Measurements from ENCODE around the gene CCIN. TPM values are rescaled to one million over a fixed set of nuclear protein-coding genes. Genes with fewer than 3 reads are reported as not detected.

CCIN gene
- total and polyA plus RNA-seq, 2 donors = 0.38 to 1.1 TPM

DNA sequence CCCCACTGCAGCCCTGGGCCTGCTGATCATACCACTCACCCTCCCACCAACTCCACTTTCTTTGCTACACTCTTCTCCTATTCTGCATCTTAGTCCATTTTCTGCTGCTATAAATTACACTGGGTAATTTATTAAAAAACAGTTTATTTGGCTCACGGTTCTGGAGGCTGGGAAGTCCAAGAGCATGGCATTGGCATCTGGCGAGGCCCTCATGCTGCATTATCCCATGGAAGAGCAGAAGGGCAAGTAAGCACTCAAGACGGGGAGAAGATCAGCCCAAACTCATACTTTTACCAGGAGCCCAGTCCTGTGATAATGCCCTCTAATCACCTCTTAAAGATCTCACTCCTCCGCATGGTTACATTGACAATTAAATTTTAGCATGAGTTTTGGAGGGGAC, 23.2 kb upstream of the CCIN start:
- DNase-seq (ENCODE audit: extremely low spot score) = no peak
- 95% methylated on average over 4 of the region's 4 CpGs for WGBS

DNA sequence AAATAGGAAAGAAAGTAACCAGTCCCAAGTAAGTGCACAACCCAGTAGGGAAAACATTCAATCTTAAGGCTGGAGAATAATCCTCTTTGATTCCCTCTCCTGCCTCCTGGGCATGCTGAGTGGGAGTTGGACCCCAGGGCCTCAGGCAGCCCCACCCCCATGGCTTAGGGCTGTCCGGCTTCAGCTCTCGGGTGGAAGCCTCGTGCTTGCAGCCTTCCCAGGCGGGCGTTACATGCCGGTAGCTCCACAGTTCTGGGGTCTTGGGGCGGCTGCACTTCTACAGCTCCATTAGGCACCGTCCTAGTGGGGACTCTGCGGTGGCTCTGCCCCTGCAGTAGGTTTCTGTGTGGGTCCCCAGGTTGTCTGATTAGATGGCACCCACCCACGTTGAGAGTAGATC, 22.5 kb upstream of the CCIN start:
- WGBS = 76% methylated on average over 10 of the region's 10 CpGs
- Histone ChIP-seq H3K36me3 (ENCODE audit: insufficient read depth) (no peaks in the 10 kb centered on the region), H3K27ac (ENCODE audit: low read depth) (no peak overlapping the region), H3K4me1 (ENCODE audit: insufficient read depth) (no peaks in the 10 kb centered on the region), H3K4me3 (ENCODE audit: low read depth, low read length) (no peak overlapping the region)
- DNase-seq (ENCODE audit: extremely low spot score) = no peak

More for the DNA sequence above, 23.2 kb upstream of the CCIN start:
- Histone ChIP-seq H3K27ac (ENCODE audit: low read depth) (no peak overlapping the region), H3K4me1 (ENCODE audit: insufficient read depth) (no peaks in the 10 kb centered on the region), H3K4me3 (ENCODE audit: low read depth, low read length) (no peak overlapping the region), H3K36me3 (ENCODE audit: insufficient read depth) (no peaks in the 10 kb centered on the region)

DNA sequence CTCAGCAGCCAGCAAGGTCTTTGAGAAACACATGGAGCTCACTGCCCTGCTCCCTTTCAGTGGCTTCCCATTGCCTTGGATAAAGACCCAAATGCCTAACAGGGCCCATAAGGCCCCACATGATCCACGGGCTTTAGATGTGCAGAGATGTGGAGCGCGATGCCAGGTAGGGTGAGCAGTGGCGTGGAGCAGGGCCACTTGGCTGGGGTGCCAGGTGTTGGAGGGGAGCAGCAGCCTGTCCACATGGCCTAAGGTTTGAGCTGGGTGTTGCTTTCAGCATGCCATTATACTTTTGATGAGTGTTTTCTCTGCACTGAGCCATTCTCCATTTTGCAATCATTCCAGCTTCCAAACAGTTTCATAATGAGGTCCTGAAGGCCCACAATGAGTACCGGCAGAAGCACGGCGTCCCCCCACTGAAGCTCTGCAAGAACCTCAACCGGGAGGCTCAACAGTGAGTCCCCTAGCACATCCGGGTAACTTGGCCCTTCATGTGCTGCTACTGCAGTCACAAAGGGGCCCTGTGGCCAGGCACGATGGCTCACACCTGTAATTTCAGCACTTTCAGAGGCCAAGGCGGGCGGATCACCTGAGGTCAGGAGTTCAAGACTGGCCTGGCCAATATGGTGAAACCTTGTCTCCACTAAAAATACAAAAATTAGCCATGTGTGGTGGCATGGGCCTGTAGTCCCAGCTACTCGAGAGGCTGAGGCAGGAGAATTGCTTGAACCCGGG, 21.6 kb upstream of the CCIN start:
- H3K27ac ChIP-seq (ENCODE audit: low read depth) = no peak overlapping the region
- WGBS = 85% methylated on average over 14 of the region's 14 CpGs

DNA sequence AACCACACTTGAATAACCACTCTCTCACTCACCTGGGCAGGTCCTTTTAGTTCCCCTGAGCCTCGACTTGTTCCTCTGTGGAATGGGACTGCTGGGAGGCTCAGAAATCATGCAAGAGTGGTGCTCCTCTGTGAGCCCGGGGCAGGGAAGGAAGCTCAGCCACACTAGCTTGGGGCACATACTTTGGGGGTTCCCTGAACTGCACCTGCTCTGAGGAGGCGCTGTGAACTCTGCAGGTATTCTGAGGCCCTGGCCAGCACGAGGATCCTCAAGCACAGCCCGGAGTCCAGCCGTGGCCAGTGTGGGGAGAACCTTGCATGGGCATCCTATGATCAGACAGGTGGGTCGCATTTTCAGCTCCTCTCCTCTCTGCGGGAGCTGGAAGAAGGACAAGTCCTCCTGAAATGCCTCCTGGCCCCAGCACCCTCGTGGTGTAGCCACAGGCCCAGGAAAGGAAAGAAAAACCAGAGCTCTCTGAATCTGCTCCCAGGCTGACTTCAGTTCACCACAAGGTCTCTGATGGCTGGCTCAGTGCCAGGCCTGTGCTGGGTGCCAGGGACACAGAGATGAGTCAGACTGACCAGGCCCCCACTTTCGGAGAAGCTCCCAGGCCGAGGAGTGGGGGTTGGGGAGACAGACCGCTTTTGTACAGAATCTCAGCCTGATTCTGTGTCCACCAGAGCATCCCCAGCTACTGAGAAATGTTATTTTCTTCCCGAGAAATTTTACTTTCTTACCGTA, 20.7 kb upstream of the CCIN start:
- Histone ChIP-seq H3K4me1 (ENCODE audit: insufficient read depth) (no peaks in the 10 kb centered on the region), H3K36me3 (ENCODE audit: insufficient read depth) (no peaks in the 10 kb centered on the region), H3K27ac (ENCODE audit: low read depth) (peak overlapping the region; percentile 13), H3K4me3 (ENCODE audit: low read depth, low read length) (no peak overlapping the region)
- WGBS = 28% methylated on average over 14 of the region's 14 CpGs
- DNase-seq (ENCODE audit: extremely low spot score) = peak; percentile 75

More for the DNA sequence above, 21.6 kb upstream of the CCIN start:
- DNase-seq (ENCODE audit: extremely low spot score) = no peak
- Histone ChIP-seq H3K36me3 (ENCODE audit: insufficient read depth) (no peaks in the 10 kb centered on the region), H3K4me1 (ENCODE audit: insufficient read depth) (no peaks in the 10 kb centered on the region), H3K4me3 (ENCODE audit: low read depth, low read length) (no peak overlapping the region)

DNA sequence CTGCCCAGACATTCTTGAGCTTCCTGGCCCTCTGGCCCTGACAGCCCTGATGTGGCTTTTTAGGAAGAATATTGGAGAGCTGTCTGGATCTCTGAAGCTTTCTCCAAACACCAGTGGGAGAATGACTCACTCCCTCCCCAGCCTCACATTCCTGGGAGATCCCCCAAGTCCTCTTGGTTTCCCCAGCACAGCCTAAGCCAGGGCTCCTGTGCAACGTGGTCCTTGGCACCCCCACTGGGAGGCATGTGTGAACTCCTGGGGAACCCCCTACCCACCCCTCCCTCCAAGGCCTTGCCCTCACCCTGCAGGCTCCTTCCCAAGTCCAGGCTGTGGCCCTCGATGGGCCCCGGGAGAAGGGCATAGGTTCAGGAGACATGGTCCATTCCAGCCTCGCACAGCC, 20.0 kb upstream of the CCIN start:
- DNase-seq (ENCODE audit: extremely low spot score) = no peak
- WGBS = 39% methylated on average over 4 of the region's 4 CpGs
- H3K4me1 ChIP-seq (ENCODE audit: insufficient read depth) = no peaks in the 10 kb centered on the region
- no peak overlapping the region for H3K4me3 ChIP-seq (ENCODE audit: low read depth, low read length)
- no peaks in the 10 kb centered on the region for H3K36me3 ChIP-seq (ENCODE audit: insufficient read depth)
- no peak overlapping the region for H3K27ac ChIP-seq (ENCODE audit: low read depth)

DNA sequence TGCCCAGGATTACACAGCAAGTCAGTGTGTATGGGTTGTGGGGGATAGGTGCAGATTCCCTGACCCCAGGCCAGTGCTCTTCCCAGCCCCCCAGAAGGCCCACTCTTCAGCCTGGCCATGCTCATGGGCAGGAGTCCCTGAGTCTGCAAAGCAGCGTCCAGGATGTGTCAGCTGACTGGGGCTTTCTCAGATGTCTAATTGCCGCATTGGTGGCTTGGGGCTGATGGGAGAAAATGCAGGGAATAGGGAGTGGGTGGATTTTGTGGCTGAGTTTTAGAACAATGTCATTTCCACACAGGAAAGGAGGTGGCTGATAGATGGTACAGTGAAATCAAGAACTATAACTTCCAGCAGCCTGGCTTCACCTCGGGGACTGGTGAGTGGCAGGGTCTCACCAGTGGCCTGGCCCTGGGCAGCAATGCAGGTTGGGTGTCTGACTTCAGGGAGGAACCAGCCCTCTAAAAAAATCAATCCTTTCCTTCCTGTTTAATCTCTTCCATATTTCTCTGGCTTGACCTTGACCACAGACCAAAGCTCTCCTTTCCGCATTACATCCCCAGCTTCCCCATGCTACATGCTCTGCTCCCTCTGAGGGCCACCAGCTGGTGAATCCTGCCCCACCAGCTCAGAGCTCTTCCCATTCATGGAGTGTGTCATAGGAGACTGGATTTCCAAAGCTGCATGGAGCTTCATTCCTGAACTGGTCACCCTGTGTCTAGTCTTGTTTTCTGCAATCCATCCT, 18.4 kb upstream of the CCIN start:
- H3K36me3 ChIP-seq (ENCODE audit: insufficient read depth) = no peaks in the 10 kb centered on the region
- H3K27ac ChIP-seq (ENCODE audit: low read depth) = no peak overlapping the region
- no peaks in the 10 kb centered on the region for H3K4me1 ChIP-seq (ENCODE audit: insufficient read depth)
- DNase-seq (ENCODE audit: extremely low spot score) = no peak
- no peak overlapping the region for H3K4me3 ChIP-seq (ENCODE audit: low read depth, low read length)
- WGBS = 61% methylated on average over 4 of the region's 4 CpGs

DNA sequence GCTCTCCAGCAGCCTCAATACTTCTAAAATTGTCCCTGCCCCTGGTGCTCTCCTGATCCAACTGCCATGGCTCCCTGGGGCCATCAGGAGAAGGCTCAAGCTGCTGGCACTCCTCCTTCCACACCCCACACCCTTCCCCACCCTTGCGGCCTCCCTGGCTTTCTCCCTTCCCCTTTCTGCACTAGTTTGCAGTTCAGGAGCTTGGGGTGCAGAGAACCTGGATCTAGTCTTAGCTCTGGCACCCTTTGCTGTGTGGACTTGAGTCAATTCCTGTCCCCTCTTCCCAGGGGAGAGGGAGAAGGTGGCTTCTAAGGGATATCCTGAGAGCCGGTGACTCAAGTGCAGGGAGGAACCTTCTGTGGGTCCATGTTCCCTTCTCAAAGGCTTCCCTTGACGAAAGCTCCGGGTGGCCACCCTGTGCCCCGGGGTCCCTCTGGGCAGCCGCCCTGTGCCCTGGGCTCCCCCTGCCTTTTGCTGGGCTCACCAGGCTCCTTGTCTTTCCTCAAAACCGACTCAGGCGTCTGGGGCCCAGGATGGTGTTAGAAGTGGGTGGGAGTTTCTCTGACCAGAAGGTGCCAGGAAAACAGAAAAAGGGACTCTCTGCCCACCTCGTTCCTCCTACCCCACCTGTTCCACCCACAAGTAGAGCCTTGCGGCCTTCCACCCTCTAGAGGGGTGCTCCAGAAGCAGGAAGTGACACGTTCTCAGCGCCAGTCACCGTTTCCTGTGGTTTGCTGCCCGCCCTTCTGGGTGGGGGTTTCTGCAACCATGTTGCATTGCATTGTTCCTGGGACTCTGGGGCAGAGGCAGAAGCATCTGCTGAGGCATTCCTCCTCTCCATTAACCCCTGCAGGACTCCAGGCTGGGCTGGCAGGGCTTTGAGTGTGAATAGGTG, 17.6 kb upstream of the CCIN start:
- 79% methylated on average over 14 of the region's 14 CpGs for WGBS
- H3K36me3 ChIP-seq (ENCODE audit: insufficient read depth) = no peaks in the 10 kb centered on the region
- no peaks in the 10 kb centered on the region for H3K4me1 ChIP-seq (ENCODE audit: insufficient read depth)
- H3K4me3 ChIP-seq (ENCODE audit: low read depth, low read length) = no peak overlapping the region
- DNase-seq (ENCODE audit: extremely low spot score) = no peak
- no peak overlapping the region for H3K27ac ChIP-seq (ENCODE audit: low read depth)

DNA sequence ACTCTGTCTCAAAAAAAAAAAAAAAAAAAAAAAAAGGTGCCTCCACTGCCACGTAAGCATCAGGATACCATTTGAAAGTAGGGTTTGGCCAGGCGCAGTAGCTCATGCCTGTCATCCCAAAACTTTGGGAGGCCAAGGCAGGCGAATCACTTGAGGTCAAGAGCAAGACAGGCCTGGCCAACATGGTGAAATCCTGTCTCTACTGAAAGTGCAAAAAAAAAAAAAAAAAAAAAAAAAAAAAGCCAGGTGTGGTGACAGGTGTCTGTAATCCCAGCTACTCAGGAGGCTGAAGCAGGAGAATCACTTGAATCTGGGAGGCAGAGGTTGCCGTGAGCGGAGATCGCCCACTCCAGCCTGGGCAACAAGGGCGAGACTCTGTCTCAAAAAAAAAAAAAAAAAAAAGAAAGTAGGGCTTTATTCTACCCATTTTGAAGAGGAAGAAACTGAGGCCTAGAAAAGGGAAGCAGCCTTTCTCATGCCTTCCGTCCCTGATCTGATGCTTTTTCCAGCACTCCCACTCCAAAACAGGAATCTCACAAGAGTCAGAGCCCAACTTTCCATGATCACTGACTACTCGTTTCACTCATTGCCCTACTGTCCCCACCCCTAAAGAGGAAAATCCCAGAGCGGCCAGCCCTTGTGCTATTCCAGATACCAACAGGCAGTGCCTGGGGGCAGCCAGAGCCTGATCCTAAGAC, 16.3 kb upstream of the CCIN start:
- Histone ChIP-seq H3K4me1 (ENCODE audit: insufficient read depth) (no peaks in the 10 kb centered on the region), H3K36me3 (ENCODE audit: insufficient read depth) (no peaks in the 10 kb centered on the region), H3K4me3 (ENCODE audit: low read depth, low read length) (no peak overlapping the region), H3K27ac (ENCODE audit: low read depth) (no peak overlapping the region)
- no peak for DNase-seq (ENCODE audit: extremely low spot score)
- WGBS = 89% methylated on average over 10 of the region's 10 CpGs

DNA sequence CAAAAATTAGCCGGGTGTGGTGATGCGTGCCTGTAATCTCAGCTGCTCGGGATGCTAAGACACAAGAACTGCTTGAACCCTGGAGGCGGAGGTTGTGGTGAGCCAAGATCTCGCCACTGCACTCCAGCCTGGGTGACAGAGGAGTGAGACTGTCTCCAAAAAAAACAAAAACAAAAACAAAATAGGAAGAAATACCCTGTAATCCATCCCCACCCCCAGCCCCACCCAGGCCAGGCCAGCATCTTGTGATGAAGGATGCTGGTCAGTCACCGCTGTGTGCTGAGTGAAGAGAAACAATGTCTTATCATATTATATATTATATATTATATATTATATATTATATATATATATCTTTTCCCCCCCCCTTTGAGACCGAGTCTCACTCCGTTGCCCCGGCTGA, 15.4 kb upstream of the CCIN start:
- Histone ChIP-seq H3K27ac (ENCODE audit: low read depth) (peak overlapping the region; percentile 65), H3K4me3 (ENCODE audit: low read depth, low read length) (no peak overlapping the region), H3K4me1 (ENCODE audit: insufficient read depth) (no peaks in the 10 kb centered on the region), H3K36me3 (ENCODE audit: insufficient read depth) (no peaks in the 10 kb centered on the region)
- DNase-seq (ENCODE audit: extremely low spot score) = no peak
- WGBS = 76% methylated on average over 9 of the region's 9 CpGs

DNA sequence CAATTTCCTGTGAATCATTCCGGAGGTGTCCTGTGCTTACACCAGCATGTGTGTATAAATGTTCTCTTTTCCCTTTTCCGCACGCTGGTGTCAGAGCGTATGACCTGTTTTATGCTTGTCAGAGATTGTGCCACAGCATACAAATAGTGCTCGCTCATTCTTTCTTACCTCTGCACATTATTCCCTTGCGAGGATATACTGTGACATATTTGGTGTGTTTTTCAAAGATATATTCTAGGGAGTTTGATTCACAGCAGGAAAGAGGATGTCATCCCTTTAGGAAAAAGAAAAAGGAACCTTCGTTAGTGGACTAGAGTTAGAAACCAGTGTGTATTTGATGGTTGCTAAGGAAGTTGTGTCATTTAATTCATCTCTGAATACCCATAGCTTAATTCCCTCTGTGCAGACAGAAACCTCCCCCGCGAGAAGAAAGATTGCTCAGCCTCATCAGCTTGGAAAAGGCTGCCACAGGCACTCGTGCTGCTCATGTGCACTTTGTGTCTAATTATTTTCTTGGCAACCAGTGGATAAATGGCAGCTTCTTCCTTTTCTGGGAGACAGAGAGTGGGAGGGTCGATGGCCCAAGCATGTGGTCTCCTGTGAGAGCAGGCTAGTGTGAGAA, 14.7 kb upstream of the CCIN start:
- Histone ChIP-seq H3K4me1 (ENCODE audit: insufficient read depth) (no peaks in the 10 kb centered on the region), H3K4me3 (ENCODE audit: low read depth, low read length) (no peak overlapping the region)
- WGBS = 17% methylated on average over 11 of the region's 11 CpGs

DNA sequence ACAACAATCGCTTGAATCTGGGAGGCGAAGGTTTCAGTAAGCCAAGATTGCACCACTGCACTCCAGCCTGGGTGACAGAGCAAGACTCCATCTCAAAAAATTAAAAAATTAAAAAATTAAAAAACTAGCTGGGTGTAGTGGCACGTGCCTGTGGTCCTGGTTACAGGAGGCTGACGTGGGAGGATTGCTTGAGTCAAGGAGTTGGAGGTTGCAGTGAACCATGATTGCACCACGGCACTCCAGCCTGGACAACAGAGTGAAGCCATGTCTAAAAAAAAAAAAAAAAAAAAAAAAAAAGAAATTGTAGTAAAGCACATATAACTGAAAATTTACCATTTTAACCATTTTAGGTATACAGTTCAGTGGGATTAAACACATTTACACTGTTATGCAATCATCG, 13.1 kb upstream of the CCIN start:
- Histone ChIP-seq H3K36me3 (ENCODE audit: insufficient read depth) (no peaks in the 10 kb centered on the region), H3K4me1 (ENCODE audit: insufficient read depth) (no peaks in the 10 kb centered on the region), H3K4me3 (ENCODE audit: low read depth, low read length) (no peak overlapping the region), H3K27ac (ENCODE audit: low read depth) (no peak overlapping the region)
- WGBS = 90% methylated on average over 6 of the region's 6 CpGs
- no peak for DNase-seq (ENCODE audit: extremely low spot score)

More for the DNA sequence above, 14.7 kb upstream of the CCIN start:
- DNase-seq (ENCODE audit: extremely low spot score) = peak; percentile 51
- Histone ChIP-seq H3K36me3 (ENCODE audit: insufficient read depth) (no peaks in the 10 kb centered on the region), H3K27ac (ENCODE audit: low read depth) (peak overlapping the region; percentile 52)

DNA sequence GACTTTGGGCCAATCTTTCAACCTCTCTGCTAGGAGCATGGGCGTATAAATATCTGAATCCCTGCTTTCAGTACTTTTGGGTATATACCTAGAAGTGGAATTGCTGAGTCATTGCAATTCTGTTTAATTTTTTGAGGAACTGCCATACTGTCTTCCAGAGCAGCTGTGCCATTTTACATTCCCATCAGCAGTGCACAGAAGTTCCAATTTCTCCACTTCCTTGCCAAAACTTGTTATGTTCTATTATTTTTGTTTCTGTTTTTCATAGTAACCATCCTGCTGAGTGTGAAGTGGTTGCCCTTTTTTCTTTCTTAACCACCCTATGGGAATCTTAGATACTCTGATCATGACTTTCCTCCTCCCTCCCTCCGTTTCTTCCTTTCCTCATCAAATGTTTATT, 11.1 kb upstream of the CCIN start:
- H3K4me3 ChIP-seq (ENCODE audit: low read depth, low read length) = no peak overlapping the region
- WGBS = 61% methylated on average over 2 of the region's 2 CpGs
- H3K27ac ChIP-seq (ENCODE audit: low read depth) = no peak overlapping the region
- no peaks in the 10 kb centered on the region for H3K36me3 ChIP-seq (ENCODE audit: insufficient read depth)
- H3K4me1 ChIP-seq (ENCODE audit: insufficient read depth) = no peaks in the 10 kb centered on the region
- DNase-seq (ENCODE audit: extremely low spot score) = no peak

Data from urinary bladder (tissue), 4 donors.